Neural cell (in vitro differentiated cells): Measurements from ENCODE around the gene VPS26B. TPM values are rescaled to one million over a fixed set of nuclear protein-coding genes. Genes with fewer than 3 reads are reported as not detected.

ENCODE experiments used
- H2AFZ ChIP-seq: fragments of 200-600, 300-800 bp; sonication (generic), shearing (Covaris generic); 2 replicates; pipeline ENCODE4 v1.6.0; 2014; ENCODE audit warnings: low read depth, mild to moderate bottlenecking, antibody characterized with exemption, low read length, moderate library complexity
- H3F3A ChIP-seq: fragments of 200-600 bp; shearing (Covaris generic); 2 replicates; pipeline ENCODE4 v1.6.1; 2016; ENCODE audit warnings: mild to moderate bottlenecking, moderate library complexity, mixed read lengths, antibody characterized with exemption, low read length; ENCODE audit not compliant: insufficient read depth, poor library complexity, severe bottlenecking
- H3K27ac ChIP-seq: fragments of 200-600, 300-800 bp; sonication (generic), shearing (Covaris generic); 2 replicates; pipeline ENCODE4 v1.5.1; 2014; ENCODE audit warnings: mild to moderate bottlenecking, low read length, moderate library complexity
- H3K27me3 ChIP-seq: fragments of 300-800, 200-600 bp; sonication (generic), shearing (Covaris generic); 2 replicates; pipeline ENCODE4 v1.6.0; 2014; ENCODE audit warnings: mild to moderate bottlenecking, low read depth, low read length, moderate library complexity; ENCODE audit not compliant: insufficient read depth
- H3K36me3 ChIP-seq: fragments of 300-800, 200-600 bp; sonication (generic), shearing (Covaris generic); 2 replicates; pipeline ENCODE4 v1.5.1; 2014; ENCODE audit warnings: mild to moderate bottlenecking, antibody characterized with exemption, low read length, moderate library complexity; ENCODE audit not compliant: insufficient read depth
- H3K4me2 ChIP-seq: fragments of 300-800, 200-600 bp; sonication (generic), shearing (Covaris generic); 2 replicates; pipeline ENCODE4 v1.6.0; 2014; ENCODE audit warnings: mild to moderate bottlenecking, low read length
- H3K4me3 ChIP-seq: fragments of 300-800, 200-600 bp; sonication (generic), shearing (Covaris generic); 2 replicates; pipeline ENCODE4 v1.5.1; 2014; ENCODE audit warnings: mild to moderate bottlenecking, low read length, moderate library complexity
- H3K79me2 ChIP-seq: fragments of 200-600 bp; shearing (Covaris generic); replicated peaks from 2 replicates; pipeline ENCODE4 v1.6.0; 2014; ENCODE audit warnings: mild to moderate bottlenecking, low read length, moderate library complexity; ENCODE audit not compliant: insufficient read depth
- H3K9ac ChIP-seq: fragments of 300-800, 200-600 bp; sonication (generic), shearing (Covaris generic); 2 replicates; pipeline ENCODE4 v1.6.1; 2016; ENCODE audit warnings: mild to moderate bottlenecking, low read length, mixed read lengths
- H3K9me2 ChIP-seq: fragments of 200-600 bp; shearing (Covaris generic); 2 replicates; pipeline ENCODE4 v1.6.1; 2016; ENCODE audit warnings: mild to moderate bottlenecking, low read length, mixed read lengths; ENCODE audit not compliant: insufficient read depth
- H3K9me3 ChIP-seq: fragments of 200-600, 300-800 bp; sonication (generic), shearing (Covaris generic); 2 replicates; pipeline ENCODE4 v1.6.1; 2016; ENCODE audit warnings: mild to moderate bottlenecking, mixed run types, low read length, moderate library complexity, mixed read lengths
- H4K20me1 ChIP-seq: fragments of 200-600 bp; shearing (Covaris generic); 2 replicates; pipeline ENCODE4 v1.6.1; 2016; ENCODE audit warnings: mild to moderate bottlenecking, mixed run types; ENCODE audit not compliant: insufficient read depth
- CTCF ChIP-seq: fragments of 450-650 bp; IDR thresholded peaks from 2 replicates; pipeline ENCODE4 v1.5.1; 2014; ENCODE audit warnings: antibody characterized with exemption, mild to moderate bottlenecking, moderate library complexity; ENCODE audit not compliant: poor library complexity, severe bottlenecking
- EP300 ChIP-seq: fragments of 450-650 bp; conservative IDR thresholded peaks from 2 replicates; pipeline ENCODE4 v1.6.1; 2014; ENCODE audit warnings: antibody characterized with exemption, mild to moderate bottlenecking, moderate library complexity; ENCODE audit not compliant: poor library complexity, severe bottlenecking
- EZH2 ChIP-seq: fragments of 200-600, 300-800 bp; shearing (Covaris generic), sonication (generic); IDR thresholded peaks from 2 replicates; pipeline ENCODE4 v1.6.1; 2014; ENCODE audit warnings: antibody characterized with exemption, low read length, borderline replicate concordance, mild to moderate bottlenecking; ENCODE audit not compliant: insufficient read depth, poor library complexity, severe bottlenecking
- MXI1 ChIP-seq: fragments of 450-650 bp; conservative IDR thresholded peaks from 2 replicates; pipeline ENCODE4 v1.6.1; 2014; ENCODE audit warnings: antibody characterized with exemption, mild to moderate bottlenecking; ENCODE audit not compliant: poor library complexity, severe bottlenecking
- POLR2AphosphoS5 ChIP-seq: IDR thresholded peaks from 2 replicates; pipeline ENCODE4 v1.6.1; 2012
- RAD21 ChIP-seq: fragments of 450-650 bp; conservative IDR thresholded peaks from 2 replicates; pipeline ENCODE4 v1.6.1; 2014; ENCODE audit warnings: antibody characterized with exemption, mild to moderate bottlenecking, moderate library complexity
- REST ChIP-seq: IDR thresholded peaks from 2 replicates; pipeline ENCODE4 v1.6.1; 2012; ENCODE audit warnings: borderline replicate concordance
- SMC3 ChIP-seq: fragments of 450-650 bp; conservative IDR thresholded peaks from 2 replicates; pipeline ENCODE4 v1.6.1; 2014; ENCODE audit warnings: antibody characterized with exemption, mild to moderate bottlenecking, moderate library complexity; ENCODE audit not compliant: poor library complexity
- TAF1 ChIP-seq: IDR thresholded peaks from 2 replicates; pipeline ENCODE4 v1.6.1; 2012; ENCODE audit warnings: low read depth
- polyA plus RNA-seq: library from polyadenylated mRNA; depleted of rRNA; stranded (reverse); fragments of >200 nt; gene quantifications from 2 replicates; pipeline ENCODE4 v1.2.3, GENCODE V29; 2014

Gene VPS26B
- polyA plus RNA-seq, 1 donor from 2014 or later: 72.6 TPM

- H3K4me3 ChIP-seq: no peak overlapping the region
- no peaks in the 10 kb centered on the region for H3K36me3 ChIP-seq
- H3K9ac ChIP-seq: no peak overlapping the region
- TF ChIP-seq EP300: no peak
- TF ChIP-seq EZH2: no peak
- no peak for TF ChIP-seq REST
- no peak for TF ChIP-seq SMC3
- TF ChIP-seq TAF1: no peak
- no peak for TF ChIP-seq POLR2AphosphoS5
- TF ChIP-seq CTCF: no peak
- TF ChIP-seq MXI1: no peak
- no peak for TF ChIP-seq RAD21
- H3K27ac ChIP-seq: no peak overlapping the region
- H2AFZ ChIP-seq: no peak overlapping the region
- no peaks in the 10 kb centered on the region for H3K9me2 ChIP-seq
- H4K20me1 ChIP-seq: no peaks in the 10 kb centered on the region
- H3K79me2 ChIP-seq: no peaks in the 10 kb centered on the region
- no peak overlapping the region for H3K4me2 ChIP-seq
- H3K9me3 ChIP-seq: no peaks in the 10 kb centered on the region
- no peaks in the 10 kb centered on the region for H3K27me3 ChIP-seq
- no peaks in the 10 kb centered on the region for H3F3A ChIP-seq
These were observed 63.1 kb downstream of the VPS26B start for GRCh38 chr11:134287561-134287960.

GRCh38 chr11:134288486-134288885 lies 64.0 kb downstream of the VPS26B start:
- Histone ChIP-seq H3K9me3 (no peaks in the 10 kb centered on the region), H4K20me1 (no peaks in the 10 kb centered on the region), H3K79me2 (no peaks in the 10 kb centered on the region), H3F3A (no peaks in the 10 kb centered on the region), H3K4me2 (no peak overlapping the region), H3K36me3 (no peaks in the 10 kb centered on the region), H3K9ac (no peak overlapping the region), H3K4me3 (no peak overlapping the region), H3K9me2 (no peaks in the 10 kb centered on the region), H3K27me3 (no peaks in the 10 kb centered on the region), H3K27ac (no peak overlapping the region), H2AFZ (no peak overlapping the region)
- TF ChIP-seq MXI1 (no peak), CTCF (no peak), EP300 (no peak), REST (no peak), SMC3 (no peak), EZH2 (no peak), POLR2AphosphoS5 (no peak), TAF1 (no peak), RAD21 (no peak)
